SH-SY5Y (cell line): Measurements from ENCODE around the gene RPS2.

Experiments
- GATA2 ChIP-seq: IDR thresholded peaks from 2 replicates; pipeline ENCODE4 v1.6.1; 2011; ENCODE audit warnings: mild to moderate bottlenecking, low read depth, low read length
- GATA3 ChIP-seq: IDR thresholded peaks from 2 replicates; pipeline ENCODE4 v1.6.1; 2011; ENCODE audit warnings: low read depth, mild to moderate bottlenecking, low read length, moderate library complexity

The RPS2 gene

GRCh38 chr16:1946495-1947368 is 17.9 kb downstream of the RPS2 start:
- TF ChIP-seq GATA3: no peak
- TF ChIP-seq GATA2: no peak

GRCh38 chr16:1945559-1946391 is 18.9 kb downstream of the RPS2 start:
- TF ChIP-seq GATA3 (no peak), GATA2 (no peak)

GRCh38 chr16:1944612-1945199 is 19.9 kb downstream of the RPS2 start:
- TF ChIP-seq GATA3 (no peak), GATA2 (no peak)

GRCh38 chr16:1942810-1943726 is 21.6 kb downstream of the RPS2 start, which contains the start of gene MSRB1:
Gene MSRB1 (minus strand): TSS chr16:1943199. CDS start chr16:1943156, 43 bp downstream.
- TF ChIP-seq GATA3 (no peak), GATA2 (no peak)

GRCh38 chr16:1942047-1942809 is 22.4 kb downstream of the RPS2 start:
- no peak for TF ChIP-seq GATA2
- TF ChIP-seq GATA3: no peak

GRCh38 chr16:1941162-1942046 is 23.2 kb downstream of the RPS2 start:
- TF ChIP-seq GATA2: no peak
- TF ChIP-seq GATA3: no peak

- TF ChIP-seq GATA3: no peak
- no peak for TF ChIP-seq GATA2
Observed at GRCh38 chr16:1940273-1941161, 24.1 kb downstream of the RPS2 start.

- TF ChIP-seq GATA2 (no peak), GATA3 (no peak)
Observed at GRCh38 chr16:1938910-1939309, 25.7 kb downstream of the RPS2 start.

- TF ChIP-seq GATA3: no peak
Observed at GRCh38 chr16:1938316-1938715, 26.3 kb downstream of the RPS2 start.

- TF ChIP-seq GATA2: no peak
- no peak for TF ChIP-seq GATA3
Observed at GRCh38 chr16:1936945-1937479, 27.6 kb downstream of the RPS2 start.
